Activated naive CD4-positive, alpha-beta T cell treated with anti-CD3 and anti-CD28 coated beads for 36 hours (primary cell): Measurements from ENCODE around the gene CROT. TPM values are rescaled to one million over a fixed set of nuclear protein-coding genes. Genes with fewer than 3 reads are reported as not detected.
"Not testable (repeated sequence)": the region's sequence is repeated elsewhere in the genome, so short reads cannot be mapped to it uniquely, and the experiment has no call there.

ENCODE experiments used
- CTCF ChIA-PET: fragments of 350-600 bp; sonication (Branson Sonifier 250); formaldehyde crosslinking; loops from one replicate; lab custom pipeline; 2021; ENCODE audit warnings: antibody characterized with exemption; lab: Charles Lee
- DNase-seq: peaks from one replicate; pipeline ENCODE4 v3.0.0-alpha.2; 2020
- H3K27ac Mint-ChIP-seq: one replicate; pipeline ENCODE4 v1.8.0; 2021; ENCODE audit warnings: mild to moderate bottlenecking, mixed read lengths
- H3K27me3 Mint-ChIP-seq: one replicate; pipeline ENCODE4 v1.8.0; 2021; ENCODE audit warnings: low read depth, mixed read lengths
- H3K36me3 Mint-ChIP-seq: one replicate; pipeline ENCODE4 v1.8.0; 2021; ENCODE audit warnings: low read depth, mixed read lengths
- H3K4me1 Mint-ChIP-seq: one replicate; pipeline ENCODE4 v1.8.0; 2021; ENCODE audit warnings: low read depth, mixed read lengths
- H3K4me3 Mint-ChIP-seq: one replicate; pipeline ENCODE4 v1.8.0; 2021; ENCODE audit warnings: mild to moderate bottlenecking, moderate library complexity, mixed read lengths
- H3K9me3 Mint-ChIP-seq: one replicate; pipeline ENCODE4 v1.8.0; 2021; ENCODE audit warnings: mixed read lengths
- intact Hi-C: fragments of 100-400 bp; cut with micrococcal nuclease; formaldehyde crosslinking; loops from one replicate; pipeline ENCODE4 v1.15.1; 2023
- total RNA-seq, 2 experiments: library from RNA; stranded (reverse); gene quantifications; one replicate each; pipeline ENCODE4 v1.2.3, GENCODE V29; 2021

The CROT gene, protein sequence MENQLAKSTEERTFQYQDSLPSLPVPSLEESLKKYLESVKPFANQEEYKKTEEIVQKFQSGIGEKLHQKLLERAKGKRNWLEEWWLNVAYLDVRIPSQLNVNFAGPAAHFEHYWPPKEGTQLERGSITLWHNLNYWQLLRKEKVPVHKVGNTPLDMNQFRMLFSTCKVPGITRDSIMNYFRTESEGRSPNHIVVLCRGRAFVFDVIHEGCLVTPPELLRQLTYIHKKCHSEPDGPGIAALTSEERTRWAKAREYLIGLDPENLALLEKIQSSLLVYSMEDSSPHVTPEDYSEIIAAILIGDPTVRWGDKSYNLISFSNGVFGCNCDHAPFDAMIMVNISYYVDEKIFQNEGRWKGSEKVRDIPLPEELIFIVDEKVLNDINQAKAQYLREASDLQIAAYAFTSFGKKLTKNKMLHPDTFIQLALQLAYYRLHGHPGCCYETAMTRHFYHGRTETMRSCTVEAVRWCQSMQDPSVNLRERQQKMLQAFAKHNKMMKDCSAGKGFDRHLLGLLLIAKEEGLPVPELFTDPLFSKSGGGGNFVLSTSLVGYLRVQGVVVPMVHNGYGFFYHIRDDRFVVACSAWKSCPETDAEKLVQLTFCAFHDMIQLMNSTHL
- 1 to 10 TPM; 6.0 to 6.1 TPM for total RNA-seq

DNA sequence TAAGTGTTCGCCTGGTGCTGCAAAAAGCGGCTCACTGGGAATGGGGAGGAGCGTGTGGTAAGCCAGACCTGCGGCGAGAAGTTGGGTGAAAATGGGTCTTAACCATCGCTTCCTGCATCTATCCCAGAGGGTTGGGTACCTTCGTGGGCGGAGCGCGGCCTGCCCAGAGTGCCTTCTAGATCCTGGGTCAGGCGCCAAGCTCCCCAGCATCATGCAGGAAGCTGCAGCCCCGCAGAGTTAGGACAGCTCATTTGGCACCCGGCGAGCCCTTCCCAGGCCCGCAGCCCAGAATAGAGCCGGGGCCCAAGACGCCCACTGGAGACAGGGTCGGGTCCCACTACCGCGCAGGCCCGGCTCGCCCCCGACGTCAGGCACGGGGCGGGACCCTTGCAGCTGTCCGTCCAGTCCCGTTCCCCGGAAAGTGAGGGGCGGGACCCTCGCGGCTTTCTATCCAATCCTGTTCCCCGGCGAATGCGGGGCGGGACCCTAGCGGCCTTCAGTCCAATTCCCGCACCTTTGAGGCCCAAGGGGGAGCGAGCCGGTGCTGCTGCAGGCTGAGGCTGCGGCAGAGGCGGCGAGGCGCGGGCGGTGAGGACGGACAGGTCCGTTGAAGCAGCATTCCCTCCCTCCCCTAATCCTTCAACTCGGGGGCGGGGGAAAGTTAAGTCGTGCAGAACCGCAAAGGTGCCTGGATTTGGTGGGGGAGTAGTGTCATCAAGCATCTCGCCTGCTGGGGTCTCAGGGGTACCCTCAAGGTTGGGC, at the start of gene CROT:
Gene CROT (plus strand): TSS at position 499 of the 762 bp plus-strand sequence. CDS start 3,405 bp downstream, outside the sequence.
- Mint-ChIP-seq H3K27me3 (no peaks in the 10 kb centered on the region), H3K27ac (peak within 1 kb of the TSS; percentile 86), H3K9me3 (no peaks in the 10 kb centered on the region), H3K36me3 (peaks cover 16% of the 10 kb centered on the region), H3K4me1 (peaks cover 32% of the 10 kb centered on the region), H3K4me3 (peak within 1 kb of the TSS; percentile 89)
- peak; percentile 97 for DNase-seq
- intact Hi-C loops, result loop anchor here (1.0 to 5.0 kb wide), 11 partner anchors 23 to 873 kb away; partner anchors contain the start of genes DBF4, DMTF1, ELAPOR2 and RUNDC3B
- CTCF ChIA-PET, result interaction anchor here (1.2 kb wide), 2 partner anchors 16 to 29 kb away, joined by 3 read pairs; no protein-coding TSS in a partner anchor

DNA sequence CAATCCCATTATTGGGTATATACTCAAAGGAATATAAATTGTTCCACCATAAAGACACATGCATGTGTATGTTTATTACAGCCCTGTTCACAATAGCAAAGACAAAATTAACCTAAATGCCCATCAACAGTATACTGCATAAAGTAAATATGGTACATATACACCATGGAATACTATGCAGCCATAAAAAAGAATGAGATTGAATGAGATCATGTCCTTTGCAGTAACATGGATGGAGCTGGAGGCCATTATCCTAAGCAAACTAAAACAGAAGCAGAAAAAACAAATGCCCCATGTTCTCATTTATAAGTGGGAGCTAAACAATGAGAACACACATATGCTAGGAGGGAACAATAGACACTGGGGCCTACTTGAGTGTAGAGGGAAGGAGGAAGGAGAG, 44.7 kb upstream of the CROT start:
- intact Hi-C loops, result no loop called here
- CTCF ChIA-PET, result interaction anchor here (1.8 kb wide), 1 partner anchor 115 kb away, joined by 6 read pairs; no protein-coding TSS in a partner anchor
- Mint-ChIP-seq H3K4me3 (no peak overlapping the region), H3K4me1 (no peaks in the 10 kb centered on the region), H3K36me3 (peaks cover 2% of the 10 kb centered on the region), H3K9me3 (no peaks in the 10 kb centered on the region), H3K27me3 (peaks cover 2% of the 10 kb centered on the region), H3K27ac (no peak overlapping the region)
- DNase-seq, result no peak

DNA sequence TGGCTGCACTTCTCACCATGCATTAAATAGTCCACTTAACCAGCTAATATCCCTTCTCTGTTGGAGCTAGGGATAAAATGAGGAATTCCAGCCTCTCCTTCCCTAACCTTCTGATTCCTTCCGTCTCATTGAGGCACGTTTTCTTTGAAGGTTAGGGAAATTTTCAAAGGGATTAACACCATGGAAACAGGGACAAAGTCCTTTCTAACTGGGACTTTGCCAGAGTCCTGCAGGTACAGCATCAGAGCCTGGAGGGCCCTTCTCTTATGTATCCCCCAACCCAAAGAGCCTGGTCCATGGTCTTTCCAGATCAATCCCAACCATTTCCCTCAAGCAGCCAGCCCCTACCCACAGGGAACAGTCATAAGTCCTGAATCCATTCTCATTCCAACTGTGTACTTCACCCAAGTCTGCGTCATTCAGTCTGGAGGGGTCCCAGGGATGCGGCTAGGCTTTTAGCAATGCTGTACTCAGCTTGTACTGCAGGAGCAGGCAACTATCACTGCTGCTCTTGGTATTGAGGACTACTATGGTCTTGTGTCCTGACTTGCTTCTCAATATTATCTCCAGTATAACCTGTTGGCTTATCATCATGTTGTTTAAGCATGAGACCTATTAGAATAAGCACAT, 34.6 kb upstream of the CROT start:
- Mint-ChIP-seq H3K9me3 (no peaks in the 10 kb centered on the region), H3K4me3 (no peak overlapping the region), H3K4me1 (no peaks in the 10 kb centered on the region), H3K36me3 (no peaks in the 10 kb centered on the region), H3K27me3 (peaks cover 2% of the 10 kb centered on the region), H3K27ac (no peak overlapping the region)
- CTCF ChIA-PET, result interaction anchor here (0.6 to 2.7 kb wide), 2 partner anchors 106 to 318 kb away, joined by 3 to 29 read pairs; no protein-coding TSS in a partner anchor
- intact Hi-C loops, result loop anchor here (5.0 to 10.0 kb wide), 2 partner anchors 484 to 801 kb away; no protein-coding TSS in a partner anchor
- no peak for DNase-seq

DNA sequence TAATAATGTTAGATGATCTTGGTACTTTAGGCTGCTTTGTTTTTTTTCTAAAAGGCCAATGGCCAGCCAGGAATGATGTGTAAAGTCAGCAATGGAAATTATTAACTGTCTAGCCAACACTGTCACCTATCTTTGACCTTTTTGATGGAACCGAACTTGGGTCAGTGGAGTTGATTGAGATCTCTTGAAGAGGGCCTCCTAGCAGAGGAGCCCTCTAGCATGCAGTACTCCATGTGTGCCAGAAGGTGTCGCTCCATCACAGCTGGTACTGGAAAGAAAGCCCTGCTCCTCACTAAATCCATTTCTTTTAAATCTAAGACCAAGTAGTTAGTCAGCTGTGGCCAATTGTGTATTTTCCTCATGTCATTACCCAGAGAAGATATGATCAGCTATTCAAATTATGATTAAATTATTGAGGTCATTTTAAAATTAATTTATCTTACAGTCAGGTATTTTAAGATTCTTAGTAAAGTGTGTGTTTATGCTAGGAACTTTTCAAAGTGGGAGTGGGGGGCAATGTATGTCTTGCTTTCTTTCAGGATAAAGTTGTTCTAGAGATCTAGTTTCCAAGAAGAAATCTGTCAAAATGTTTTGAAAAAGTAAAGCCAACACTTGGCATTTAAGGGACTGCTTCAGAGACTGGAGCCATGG, 33.1 kb upstream of the CROT start:
- Mint-ChIP-seq H3K27me3 (no peaks in the 10 kb centered on the region), H3K36me3 (no peaks in the 10 kb centered on the region), H3K4me3 (no peak overlapping the region), H3K9me3 (no peaks in the 10 kb centered on the region), H3K27ac (no peak overlapping the region), H3K4me1 (no peaks in the 10 kb centered on the region)
- intact Hi-C loops, result loop anchor here (1.0 to 10.0 kb wide), 3 partner anchors 104 to 800 kb away; no protein-coding TSS in a partner anchor
- DNase-seq, result peak; percentile 58
- CTCF ChIA-PET, result interaction anchor here (0.6 to 2.7 kb wide), 5 partner anchors 97 to 123 kb away, joined by 3 to 29 read pairs (median 7); no protein-coding TSS in a partner anchor

DNA sequence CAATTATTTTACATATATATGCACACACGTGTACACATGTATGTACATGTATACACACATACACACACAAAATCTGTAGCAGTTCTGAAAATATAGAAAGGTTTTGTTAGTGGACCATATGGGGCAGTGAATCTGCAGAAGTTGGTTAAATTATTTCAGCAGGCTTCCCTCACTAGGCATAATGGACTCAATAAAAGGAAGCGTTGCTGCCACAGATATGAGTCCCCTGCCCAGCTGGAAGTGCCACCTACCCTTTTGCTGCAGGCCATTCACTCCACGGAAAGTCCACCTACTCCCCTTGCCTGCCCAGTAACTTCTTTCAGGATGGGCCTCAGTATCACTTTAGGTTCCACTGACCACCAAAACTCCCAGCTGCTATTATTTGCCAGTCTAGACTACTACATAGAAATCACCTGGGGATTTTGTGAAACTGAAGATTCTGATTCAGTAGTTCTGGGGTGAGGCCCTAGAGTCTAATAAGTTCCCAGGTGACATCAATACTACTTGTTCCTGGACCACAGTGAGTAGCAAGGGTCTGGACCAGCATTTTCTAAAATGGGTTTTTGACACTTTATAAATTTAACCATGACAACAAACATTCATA, 29.3 kb upstream of the CROT start:
- no peaks in the 10 kb centered on the region for H3K27me3 Mint-ChIP-seq
- CTCF ChIA-PET, result interaction anchor here (1.1 to 1.6 kb wide), 2 partner anchors 100 to 205 kb away, joined by 3 to 11 read pairs; no protein-coding TSS in a partner anchor
- H3K9me3 Mint-ChIP-seq, result no peaks in the 10 kb centered on the region
- H3K27ac Mint-ChIP-seq, result no peak overlapping the region
- intact Hi-C loops, result loop anchor here (10.0 kb wide), 1 partner anchor 479 kb away; no protein-coding TSS in a partner anchor
- H3K4me1 Mint-ChIP-seq, result no peaks in the 10 kb centered on the region
- no peak overlapping the region for H3K4me3 Mint-ChIP-seq
- DNase-seq, result no peak
- H3K36me3 Mint-ChIP-seq, result no peaks in the 10 kb centered on the region

DNA sequence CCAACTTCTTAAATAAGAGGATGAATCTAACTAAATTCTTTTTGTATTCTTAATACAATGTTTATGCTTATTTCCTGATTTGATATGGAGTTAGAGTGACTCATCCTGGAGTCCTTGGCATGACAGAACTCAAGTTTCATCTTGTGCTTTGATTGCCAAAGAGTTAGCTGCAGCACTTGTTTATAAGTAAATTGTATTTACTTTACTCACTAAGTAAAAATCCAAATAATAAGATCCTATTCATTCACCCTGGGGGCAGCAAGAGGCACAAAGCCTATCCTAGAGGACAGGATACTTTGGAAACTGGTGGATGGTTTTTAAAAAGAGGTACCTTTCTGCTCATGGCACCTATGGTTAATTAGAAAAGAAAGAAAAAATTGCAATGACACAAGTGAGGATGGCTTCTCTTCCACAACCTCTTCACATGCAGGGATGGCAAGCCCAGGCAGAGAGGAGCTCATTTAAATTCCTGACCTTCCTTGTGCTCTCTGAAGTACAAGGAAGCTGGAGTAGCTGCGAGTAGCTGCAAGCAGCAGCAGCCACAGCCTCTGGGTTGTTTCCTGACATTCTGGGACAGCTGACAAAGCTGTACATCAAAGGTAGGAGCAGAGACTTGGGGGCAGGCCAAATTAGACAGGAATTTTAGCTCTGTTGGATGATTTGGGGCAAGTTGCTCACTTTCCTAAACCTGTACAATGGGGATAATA, 28.5 kb upstream of the CROT start:
- intact Hi-C loops, result loop anchor here (10.0 kb wide), 1 partner anchor 478 kb away; no protein-coding TSS in a partner anchor
- Mint-ChIP-seq H3K36me3 (no peaks in the 10 kb centered on the region), H3K27ac (no peak overlapping the region), H3K4me3 (no peak overlapping the region), H3K27me3 (no peaks in the 10 kb centered on the region), H3K4me1 (no peaks in the 10 kb centered on the region), H3K9me3 (no peaks in the 10 kb centered on the region)
- CTCF ChIA-PET, result interaction anchor here (0.6 to 1.1 kb wide), 3 partner anchors 204 to 605 kb away, joined by 3 to 4 read pairs (median 3); no protein-coding TSS in a partner anchor
- DNase-seq, result no peak

DNA sequence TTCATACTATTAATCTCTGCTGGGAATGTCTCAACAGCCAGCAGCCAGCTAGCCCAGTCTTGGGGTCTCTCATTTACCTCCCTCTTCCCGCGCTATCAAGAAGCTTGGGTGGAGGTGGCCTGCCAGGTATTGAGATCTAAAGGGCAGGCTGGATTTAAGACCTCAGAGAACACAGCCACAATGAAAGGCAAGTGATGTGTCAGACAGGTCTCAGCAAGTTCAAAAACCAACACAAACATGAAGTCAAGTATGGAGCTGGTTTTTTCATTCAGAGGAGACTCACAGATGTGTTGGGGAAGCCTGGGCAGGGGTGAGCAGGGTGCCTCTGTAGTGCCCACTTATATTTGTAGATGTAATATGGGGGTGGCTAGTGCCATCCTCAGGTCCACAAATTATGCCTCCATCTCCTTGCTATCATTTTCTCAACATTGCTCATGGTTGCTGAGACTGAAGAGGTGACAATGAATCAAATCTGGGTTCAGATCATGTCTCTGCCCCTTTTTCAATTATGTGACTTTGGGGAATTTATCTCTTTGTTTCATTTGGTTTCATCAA, 27.7 kb upstream of the CROT start:
- no peak overlapping the region for H3K27ac Mint-ChIP-seq
- no peak overlapping the region for H3K4me3 Mint-ChIP-seq
- no peak for DNase-seq
- CTCF ChIA-PET, result no interaction called here
- H3K9me3 Mint-ChIP-seq, result no peaks in the 10 kb centered on the region
- no peaks in the 10 kb centered on the region for H3K27me3 Mint-ChIP-seq
- intact Hi-C loops, result loop anchor here (10.0 kb wide), 1 partner anchor 477 kb away; no protein-coding TSS in a partner anchor
- no peaks in the 10 kb centered on the region for H3K4me1 Mint-ChIP-seq
- H3K36me3 Mint-ChIP-seq, result no peaks in the 10 kb centered on the region

DNA sequence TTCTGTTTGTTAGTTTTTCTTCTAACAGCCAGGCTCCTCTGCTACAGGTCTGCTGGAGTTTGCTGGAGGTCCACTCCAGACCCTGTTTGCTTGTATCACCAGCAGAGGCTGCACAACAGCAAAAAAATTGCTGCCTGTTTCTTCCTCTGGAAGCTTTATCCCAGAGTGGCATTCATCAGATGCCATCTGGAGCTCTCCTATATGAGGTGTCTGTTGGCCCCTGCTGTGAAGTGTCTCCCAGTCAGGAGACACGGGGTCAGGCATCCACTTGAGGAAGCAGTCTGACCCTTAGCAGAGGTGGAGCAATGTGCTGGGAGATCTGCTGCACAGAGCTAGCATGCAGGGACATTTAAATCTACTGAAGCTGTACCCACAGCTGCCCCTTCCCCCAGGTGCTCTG, 26.7 kb upstream of the CROT start:
- CTCF ChIA-PET, result no interaction called here

DNA sequence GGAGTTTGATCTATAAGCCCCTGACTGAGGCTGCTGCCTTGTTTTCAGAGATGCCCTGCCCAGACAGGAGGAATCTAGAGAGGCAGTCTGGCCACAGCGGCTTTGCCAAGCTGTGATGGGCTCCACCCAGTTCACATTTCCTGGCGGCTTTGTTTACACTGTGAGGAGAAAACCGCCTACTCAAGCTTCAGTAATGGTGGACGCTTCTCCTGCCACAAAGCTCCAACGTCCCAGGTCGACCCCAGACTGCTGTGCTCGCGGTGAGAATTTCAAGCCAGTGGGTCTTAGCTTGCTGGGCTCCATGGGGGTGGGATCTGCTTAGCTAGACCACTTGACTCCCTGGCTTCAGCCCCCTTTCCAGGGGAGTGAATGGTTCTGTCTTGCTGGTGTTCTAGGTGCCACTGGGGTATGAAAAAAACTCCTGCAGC, 26.3 kb upstream of the CROT start:
- intact Hi-C loops, result loop anchor here (10.0 kb wide), 1 partner anchor 476 kb away; no protein-coding TSS in a partner anchor
- H3K36me3 Mint-ChIP-seq, H3K27ac Mint-ChIP-seq, H3K27me3 Mint-ChIP-seq, H3K4me3 Mint-ChIP-seq, H3K9me3 Mint-ChIP-seq, DNase-seq, H3K4me1 Mint-ChIP-seq, CTCF ChIA-PET: not testable (repeated sequence)

More for the DNA sequence above, 26.7 kb upstream of the CROT start:
- H3K27ac Mint-ChIP-seq, result no peak overlapping the region
- no peak for DNase-seq
- H3K9me3 Mint-ChIP-seq, result no peaks in the 10 kb centered on the region
- no peaks in the 10 kb centered on the region for H3K36me3 Mint-ChIP-seq
- H3K27me3 Mint-ChIP-seq, result no peaks in the 10 kb centered on the region
- H3K4me3 Mint-ChIP-seq, result no peak overlapping the region
- no peaks in the 10 kb centered on the region for H3K4me1 Mint-ChIP-seq
- intact Hi-C loops, result loop anchor here (10.0 kb wide), 1 partner anchor 476 kb away; no protein-coding TSS in a partner anchor

DNA sequence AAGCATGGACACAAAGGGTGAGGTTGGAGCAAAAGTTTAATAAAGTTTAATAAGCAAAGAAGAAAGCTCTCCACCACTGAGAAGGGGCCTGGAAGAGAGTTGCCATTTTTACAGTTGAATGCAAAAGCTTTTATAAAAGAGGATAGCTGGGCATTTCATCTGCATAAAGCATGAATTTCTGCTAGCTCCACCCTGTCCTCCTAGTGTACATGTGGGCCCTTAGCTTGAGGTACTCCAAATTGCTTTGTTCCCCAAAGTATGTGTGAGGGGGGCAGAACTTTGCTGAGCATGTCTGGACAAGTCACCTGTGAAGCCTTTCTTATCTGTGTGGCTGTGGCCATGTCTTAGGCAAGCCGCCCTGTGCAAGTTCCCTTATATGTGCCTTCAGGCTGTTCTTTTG, 22.6 kb upstream of the CROT start:
- H3K4me3 Mint-ChIP-seq, result no peak overlapping the region
- intact Hi-C loops, result no loop called here
- H3K27ac Mint-ChIP-seq, result no peak overlapping the region
- CTCF ChIA-PET, result no interaction called here
- H3K9me3 Mint-ChIP-seq, result peaks cover 13% of the 10 kb centered on the region
- no peaks in the 10 kb centered on the region for H3K27me3 Mint-ChIP-seq
- DNase-seq, result no peak
- peaks cover 19% of the 10 kb centered on the region for H3K36me3 Mint-ChIP-seq
- H3K4me1 Mint-ChIP-seq, result no peaks in the 10 kb centered on the region
